PFSK-1 (cell line): Measurements from ENCODE around the gene CA5A.

ENCODE experiments used
- POLR2AphosphoS5 ChIP-seq: IDR thresholded peaks from 2 replicates; pipeline ENCODE4 v1.6.1; 2012; ENCODE audit warnings: low read depth, mild to moderate bottlenecking, control low read depth, low read length, moderate library complexity
- SIN3A ChIP-seq: IDR thresholded peaks from 2 replicates; pipeline ENCODE4 v1.6.1; 2012; ENCODE audit warnings: mild to moderate bottlenecking, low read length, moderate library complexity, borderline replicate concordance; ENCODE audit not compliant: insufficient read depth

DNA sequence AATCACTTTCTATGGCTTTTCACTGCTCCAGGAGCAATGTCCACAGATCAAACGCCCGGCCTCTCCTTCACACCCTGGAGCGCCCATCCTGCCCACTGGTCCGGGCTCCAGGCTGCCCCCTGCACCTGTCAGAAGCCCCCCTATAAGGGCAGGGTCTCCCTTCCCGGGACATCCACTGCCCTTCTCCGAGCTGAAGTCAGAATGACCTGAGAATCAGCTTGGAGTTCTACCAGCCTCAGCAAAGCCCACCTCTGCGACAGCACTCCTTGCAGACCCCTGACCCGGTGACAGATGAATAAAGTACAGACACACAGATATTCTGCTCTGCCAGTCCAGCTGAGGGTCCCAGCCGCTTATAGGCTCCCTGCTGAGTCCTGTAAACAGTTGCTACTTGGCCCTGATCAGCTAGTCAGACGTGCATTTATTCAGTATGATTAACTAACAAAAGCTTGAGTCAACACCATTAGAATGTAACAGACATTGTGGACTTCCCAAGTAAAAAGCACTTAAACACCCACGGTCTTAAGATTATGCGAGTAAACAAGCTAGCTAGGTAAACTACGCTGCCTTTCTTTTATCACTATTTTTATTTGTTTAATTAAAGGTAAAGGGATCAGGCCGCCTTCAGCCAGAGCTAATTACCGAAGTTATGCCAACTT is 71.9 kb downstream of the CA5A start:
- TF ChIP-seq POLR2AphosphoS5 (no peak), SIN3A (no peak)
